ENCODE data around the gene STON2.

The STON2 gene

DNA sequence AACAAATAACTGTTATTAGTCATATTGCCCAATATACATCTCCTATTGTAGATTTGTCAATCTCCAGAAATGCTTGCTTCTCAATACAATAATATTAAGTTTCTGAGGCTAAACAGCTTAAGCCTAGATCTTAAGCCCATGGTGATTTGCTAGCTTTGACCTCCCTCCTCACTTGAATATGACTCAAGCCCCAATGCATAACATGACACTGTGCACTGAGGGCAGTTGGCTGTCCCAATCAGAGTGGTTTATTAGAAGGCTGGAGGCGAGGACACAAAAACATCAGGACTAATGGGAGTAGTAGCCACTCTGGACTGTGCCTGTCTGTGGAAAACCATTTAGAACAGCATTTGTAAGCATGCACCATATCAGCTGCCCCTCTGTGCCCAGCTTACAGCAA, 98.3 kb downstream of the STON2 start:
- no peak for DNase-seq (ENCODE audit: low spot score)

DNA sequence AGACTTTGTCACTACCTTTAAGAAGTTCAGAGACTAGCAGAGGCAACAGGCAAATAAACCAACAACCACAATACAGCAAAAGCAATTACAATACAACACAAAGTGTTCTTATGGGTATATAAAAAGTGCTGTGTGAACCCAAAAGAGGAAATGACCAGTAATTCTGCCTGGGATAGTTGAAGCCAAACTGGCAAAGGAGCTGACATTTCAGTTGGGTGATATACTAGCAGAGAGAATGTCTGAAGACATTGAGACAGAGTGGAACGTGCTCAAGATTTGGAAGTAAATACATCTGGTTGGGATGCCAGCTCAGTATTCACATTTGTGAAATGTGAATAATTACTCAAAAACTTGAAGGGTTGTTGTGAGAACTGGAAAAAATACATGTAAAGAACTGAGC, 98.8 kb downstream of the STON2 start:
- DNase-seq (ENCODE audit: low spot score): no peak

GRCh38 chr14:81298911-81299310, 101.2 kb downstream of the STON2 start:
- no peak for DNase-seq (ENCODE audit: low spot score)

DNA sequence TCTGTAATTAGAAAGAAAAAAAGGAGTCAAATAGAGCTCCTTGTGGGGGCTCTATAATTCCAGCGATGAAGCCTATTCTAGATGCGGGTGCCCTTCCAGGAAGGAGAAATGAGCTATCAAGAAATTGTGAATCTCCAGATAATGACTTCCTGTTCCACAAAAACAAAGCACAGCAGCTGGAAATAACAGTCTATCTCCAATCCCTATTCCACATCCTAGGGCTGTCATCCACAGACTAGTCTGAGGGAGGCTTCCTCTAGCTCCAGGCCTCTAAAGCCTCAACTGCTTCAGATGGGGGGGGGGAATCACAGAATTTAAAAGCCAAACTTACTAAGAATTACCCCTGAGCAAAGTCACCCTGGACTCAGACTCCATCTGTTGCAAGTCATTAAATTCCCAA, 102.0 kb downstream of the STON2 start:
- no peak for DNase-seq (ENCODE audit: low spot score)

GRCh38 chr14:81295958-81296923, 103.9 kb downstream of the STON2 start:
- no peak for DNase-seq (ENCODE audit: low spot score)

GRCh38 chr14:81289516-81289915, 110.6 kb downstream of the STON2 start:
- DNase-seq (ENCODE audit: low spot score): no peak

DNA sequence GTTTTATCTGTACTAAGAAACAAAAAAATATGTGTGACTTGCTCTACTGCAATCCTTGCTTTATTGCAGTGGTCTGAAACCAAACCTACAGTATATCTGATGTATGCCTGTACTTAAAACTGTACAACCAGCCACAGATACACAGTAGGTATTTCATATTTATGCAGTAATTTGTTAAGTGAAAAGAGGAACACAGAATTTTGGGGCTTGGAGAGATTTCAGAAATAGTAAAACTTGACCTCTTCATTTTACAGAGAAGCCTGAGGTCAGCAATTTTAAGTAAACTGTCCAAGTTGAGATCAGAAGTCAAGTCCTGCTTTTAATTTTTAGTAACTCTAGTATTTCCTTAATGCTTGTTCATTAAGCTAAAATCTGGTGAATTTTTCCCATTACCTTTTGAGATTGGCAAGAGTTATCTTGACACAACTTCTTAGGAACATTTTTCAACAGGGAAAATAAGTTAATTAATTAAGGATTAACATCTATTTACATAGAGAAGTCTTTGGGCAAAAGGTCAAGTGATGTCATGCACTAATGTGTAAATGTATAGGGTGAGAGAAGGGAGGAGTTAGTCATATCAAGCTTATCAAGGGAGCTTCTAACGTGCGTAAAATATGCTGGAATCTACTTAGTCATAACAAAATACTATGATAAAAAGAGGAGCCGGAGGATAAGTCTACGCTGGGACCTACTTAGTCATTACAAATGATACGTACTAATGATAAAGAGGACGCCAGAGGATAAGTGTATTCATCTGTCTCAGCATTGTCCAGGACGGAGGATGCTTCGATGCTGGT, 113.4 kb downstream of the STON2 start:
- no peak for DNase-seq (ENCODE audit: low spot score)

DNA sequence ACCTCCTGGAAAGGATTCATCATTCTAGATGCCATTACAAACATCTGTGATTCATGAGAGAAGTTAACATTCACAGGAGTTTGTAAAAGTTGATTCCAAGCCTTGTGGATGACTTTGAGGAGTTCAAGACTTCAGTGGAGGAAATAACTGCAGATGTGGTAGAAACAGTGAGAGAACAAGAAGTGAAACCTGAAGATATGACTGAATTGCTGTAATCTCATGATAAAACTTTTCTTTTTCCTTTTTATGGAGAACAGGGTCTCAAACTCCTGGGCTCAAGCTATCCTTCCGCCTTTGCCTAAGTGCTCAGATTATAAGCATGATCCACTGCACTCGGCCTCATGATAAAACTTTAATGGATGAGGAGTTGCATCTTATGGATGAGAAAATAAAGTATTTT, 114.9 kb downstream of the STON2 start:
- DNase-seq (ENCODE audit: low spot score): no peak

- DNase-seq (ENCODE audit: low spot score): no peak
These were observed 118.8 kb downstream of the STON2 start for GRCh38 chr14:81281332-81281731.

DNA sequence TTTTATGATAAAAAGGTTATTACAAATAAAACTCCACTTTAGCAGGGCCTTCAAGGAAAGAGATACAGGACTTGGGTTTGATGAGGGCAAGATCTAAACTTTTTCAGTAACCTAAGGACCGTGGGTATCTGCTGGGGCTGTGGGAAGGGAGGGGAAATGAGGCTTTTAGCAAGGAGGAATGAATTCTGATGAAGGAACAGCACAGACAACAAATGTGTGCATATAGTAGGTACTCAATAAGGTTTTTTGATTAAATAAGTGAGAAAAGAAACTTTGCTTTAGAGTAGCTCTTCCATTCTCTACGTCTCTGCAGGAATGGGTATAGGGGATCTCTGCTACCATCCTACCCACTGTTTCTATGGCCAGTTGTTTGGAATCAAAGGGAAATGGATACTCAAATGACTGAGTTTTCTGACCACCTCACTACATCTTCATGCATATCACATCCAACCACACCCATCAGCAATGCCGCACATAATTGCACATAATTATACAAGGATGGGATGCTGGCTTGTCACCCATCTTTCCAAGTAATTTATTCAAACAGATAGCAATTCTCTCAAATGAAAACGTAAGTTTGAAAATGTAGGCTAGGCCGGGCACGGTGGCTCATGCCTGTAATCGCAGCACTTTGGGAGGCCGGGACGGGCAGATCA, 119.9 kb downstream of the STON2 start:
- DNase-seq (ENCODE audit: low spot score): no peak

DNA sequence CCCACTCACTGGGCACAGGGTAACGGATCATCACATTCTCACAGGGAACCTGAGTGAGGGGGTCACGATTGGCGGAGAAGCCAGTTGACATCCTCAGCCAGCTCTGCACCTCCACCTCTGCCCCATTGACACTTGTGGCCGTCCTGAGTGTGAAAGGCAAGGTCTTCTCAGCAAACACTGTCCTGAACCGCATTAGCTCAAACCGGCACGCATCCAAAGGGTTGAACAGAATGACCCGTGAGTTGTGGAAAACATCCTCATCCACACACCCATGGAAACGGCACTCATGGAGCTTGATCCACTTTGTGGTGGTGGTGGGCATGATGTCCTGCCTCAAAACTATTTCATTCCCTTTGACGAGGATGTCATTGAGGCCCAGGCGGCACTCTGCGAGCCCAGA, 123.0 kb downstream of the STON2 start:
- DNase-seq (ENCODE audit: low spot score): no peak

DNA sequence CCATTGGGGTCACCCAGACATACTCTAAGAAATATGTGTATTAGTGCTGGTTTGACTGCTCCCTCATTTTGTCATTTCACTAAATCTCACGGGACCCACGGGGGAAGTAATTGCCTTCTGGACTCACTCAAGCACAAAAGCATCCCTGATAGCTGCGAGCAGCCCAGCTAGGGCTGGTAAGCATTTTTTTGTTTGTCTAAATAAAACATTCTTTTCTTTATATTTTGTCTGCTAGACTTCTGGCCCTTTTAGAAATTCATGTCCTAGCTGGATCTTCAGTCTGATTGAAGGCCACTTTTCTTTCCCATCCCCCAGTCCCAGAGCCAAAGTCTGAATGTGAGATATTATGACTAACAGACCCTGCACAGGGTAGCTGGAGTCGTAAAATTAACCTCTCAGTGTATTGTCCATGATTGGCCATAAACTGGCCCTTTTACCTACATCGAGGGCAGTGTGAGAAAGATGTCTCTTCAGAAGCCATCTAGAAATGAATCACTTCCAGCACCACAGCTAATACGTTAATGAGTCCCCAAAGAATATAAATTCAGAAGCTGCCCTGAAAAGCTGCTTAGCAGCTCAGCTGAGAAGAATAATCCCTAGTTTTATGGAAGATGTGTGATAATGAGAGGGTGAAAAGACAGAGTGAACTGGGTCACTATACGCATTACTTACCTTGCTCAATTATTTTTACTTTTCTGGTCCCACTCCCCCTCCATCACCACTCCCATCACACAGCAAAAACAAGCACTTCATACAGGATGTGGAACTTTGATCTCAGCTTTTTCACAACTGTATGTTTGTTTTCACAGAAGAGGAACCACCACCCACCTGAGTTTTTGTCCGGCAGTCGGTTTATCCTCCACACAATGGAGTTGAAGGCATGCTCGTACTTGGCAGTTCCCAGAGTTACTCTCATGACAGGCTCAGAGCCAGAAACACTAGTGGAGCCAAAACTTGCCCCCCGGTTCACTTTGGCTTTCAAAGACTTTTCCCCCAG, 123.8 kb downstream of the STON2 start:
- DNase-seq (ENCODE audit: low spot score): no peak

DNA sequence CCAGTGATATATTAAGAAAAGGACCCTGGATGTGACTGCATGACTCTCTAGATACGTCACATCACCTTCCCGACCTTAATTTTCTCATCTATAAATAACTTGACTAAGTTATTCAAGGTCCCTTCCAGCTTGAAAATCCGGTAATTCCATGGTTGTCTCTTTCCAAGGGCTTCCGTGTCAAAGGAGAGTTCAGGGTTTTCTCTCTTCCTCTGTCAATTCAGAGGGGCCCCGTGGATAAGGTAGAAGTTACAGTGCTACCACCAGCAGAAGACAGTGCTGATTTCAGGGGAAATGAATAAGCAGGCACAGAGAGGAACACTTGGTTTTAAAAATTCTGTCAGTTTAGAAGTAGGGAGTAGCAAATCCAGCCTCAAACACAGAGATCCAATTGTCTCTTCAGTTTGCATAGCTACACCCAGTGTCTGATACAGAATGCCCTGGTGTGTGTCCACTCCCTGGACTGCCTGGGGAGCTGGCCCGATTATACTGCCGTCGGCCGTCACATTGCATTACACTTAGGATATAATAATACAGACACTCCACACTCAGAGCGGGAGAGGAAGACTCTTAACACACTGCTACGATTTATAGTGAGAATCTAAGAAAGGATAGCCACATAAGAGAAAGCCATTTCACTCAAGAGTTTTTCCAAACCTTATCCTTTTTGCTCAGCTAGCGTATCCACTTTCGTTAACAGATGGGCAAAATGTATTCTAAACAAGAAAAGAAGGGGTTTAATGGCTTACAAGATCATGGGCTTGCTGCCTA, 124.6 kb downstream of the STON2 start:
- DNase-seq (ENCODE audit: low spot score): no peak

DNA sequence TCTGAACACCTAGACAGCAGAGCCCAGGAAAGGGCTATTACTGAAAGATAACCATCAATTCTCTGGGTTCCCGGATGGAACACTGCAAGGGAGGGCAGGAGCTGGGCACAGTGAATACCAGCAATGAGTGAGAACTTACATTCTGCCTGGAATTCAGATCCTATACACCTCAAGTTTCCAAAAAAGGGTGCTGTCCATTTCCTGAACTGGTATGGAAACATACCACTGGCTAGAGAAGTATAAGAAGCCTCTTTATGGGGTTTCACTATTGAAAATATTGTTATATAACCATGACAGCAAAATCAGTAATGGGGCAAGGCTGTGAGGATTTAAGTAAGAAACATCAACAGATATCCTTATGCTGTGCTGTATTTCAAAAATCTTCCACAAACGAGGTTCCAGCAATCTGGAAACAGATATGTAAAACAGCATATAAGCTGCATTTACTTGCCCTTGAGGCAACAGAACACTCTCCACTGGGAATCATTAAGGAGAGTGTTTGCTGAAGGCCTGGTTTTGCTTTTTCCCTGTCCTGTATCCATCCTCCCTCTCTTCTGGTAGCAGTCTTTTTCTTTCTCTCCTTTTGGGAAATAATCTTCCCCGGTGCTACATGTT, 126.1 kb downstream of the STON2 start:
- DNase-seq (ENCODE audit: low spot score): no peak

GRCh38 chr14:81273521-81273920, 126.6 kb downstream of the STON2 start:
- DNase-seq (ENCODE audit: low spot score): no peak

DNA sequence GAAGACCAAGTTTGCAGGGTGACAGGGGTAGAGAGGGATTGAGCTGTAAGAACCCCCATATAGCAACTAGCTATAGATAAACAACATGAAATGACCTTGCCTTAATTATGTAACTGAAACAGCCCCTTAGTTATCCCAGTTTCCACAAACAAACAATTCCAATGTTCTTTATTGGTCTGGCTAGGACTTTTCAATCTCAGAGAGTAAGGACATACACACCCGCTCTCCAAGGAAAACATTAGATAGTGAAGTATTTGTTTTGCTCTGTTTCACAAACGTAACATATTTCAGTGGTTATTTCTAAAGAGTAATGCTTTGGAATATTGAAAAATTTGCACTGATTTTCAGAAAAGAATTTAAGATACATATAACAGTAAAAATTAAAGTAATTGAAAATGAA, 127.8 kb downstream of the STON2 start:
- no peak for DNase-seq (ENCODE audit: low spot score)

DNA sequence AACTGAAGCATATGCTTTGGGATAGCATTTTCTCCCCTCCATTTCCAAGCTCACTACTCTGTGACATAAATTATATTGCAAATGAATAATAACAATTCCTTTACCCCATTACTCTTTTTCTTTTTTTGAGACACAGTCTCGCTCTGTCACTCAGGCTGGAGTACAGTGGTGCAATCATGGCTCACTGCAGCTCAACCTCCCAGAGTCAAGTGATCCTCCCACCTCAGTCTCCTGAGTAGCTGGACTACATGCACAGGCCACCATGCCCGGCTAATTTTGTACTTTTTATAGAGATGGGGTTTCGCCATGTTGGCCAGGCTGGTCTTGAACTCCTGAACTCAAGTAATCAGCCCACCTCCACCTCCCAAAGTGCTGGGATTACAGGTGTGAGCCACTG, 130.1 kb downstream of the STON2 start:
- DNase-seq (ENCODE audit: low spot score): no peak

GRCh38 chr14:81269100-81269978, 130.8 kb downstream of the STON2 start:
- peak; percentile 85 for DNase-seq (ENCODE audit: low spot score)

DNA sequence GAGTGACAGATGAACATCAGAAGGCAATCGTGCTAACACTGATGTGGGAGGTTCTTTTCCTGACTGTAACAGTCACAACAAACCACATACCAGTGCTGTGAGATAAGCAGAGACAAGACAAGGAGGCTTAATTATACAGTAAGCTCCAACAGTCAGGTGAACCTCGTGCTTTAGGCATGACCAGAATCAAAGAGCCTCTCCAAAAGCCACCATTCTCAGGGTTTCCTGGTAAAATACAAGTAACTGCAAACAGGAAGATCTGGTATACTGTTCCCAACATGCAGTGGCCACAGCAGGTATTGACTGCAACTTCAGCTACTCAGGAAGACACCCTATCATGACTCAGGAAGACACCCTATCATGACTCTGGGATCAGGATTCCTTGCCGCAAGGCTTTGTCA, 132.1 kb downstream of the STON2 start:
- no peak for DNase-seq (ENCODE audit: low spot score)

Measured in GM03348 (cell line).